Activated CD8-positive, alpha-beta memory T cell treated with anti-CD3 and anti-CD28 coated beads, Interleukin-2, amount 50 U/mL, for 24 hours (primary cell): ENCODE results near the gene FER.
"Not testable (repeated sequence)": the region's sequence is repeated elsewhere in the genome, so short reads cannot be mapped to it uniquely, and the experiment has no call there.

ENCODE experiments used
- DNase-seq: peaks from one replicate; pipeline ENCODE4 v3.0.0-alpha.2; 2020; ENCODE audit errors: extremely low read depth

Gene FER

DNA sequence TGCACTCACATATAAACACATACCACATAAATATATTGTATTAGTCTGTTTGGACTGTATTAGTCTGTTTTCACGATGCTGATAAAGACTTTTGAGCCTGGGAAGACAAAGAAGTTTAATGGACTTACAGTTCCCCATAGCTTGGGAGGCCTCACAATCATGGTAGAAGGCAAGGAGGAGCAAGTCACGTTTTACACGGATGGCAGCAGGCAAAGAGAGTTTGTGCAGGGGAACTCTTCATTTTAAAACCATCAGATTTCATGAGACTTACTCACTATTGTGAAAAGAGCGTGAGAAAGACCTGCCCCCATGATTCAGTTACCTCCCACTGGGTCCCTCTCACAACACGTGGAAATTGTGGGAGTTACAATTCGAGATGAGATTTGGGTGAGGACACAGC lies 133.4 kb downstream of the FER start:
- no peak for DNase-seq

GRCh38 chr5:108884736-108885135 lies 137.0 kb downstream of the FER start:
- DNase-seq, result no peak

- DNase-seq, result no peak
Measured at GRCh38 chr5:108898257-108898656, 150.6 kb downstream of the FER start.

GRCh38 chr5:108898707-108899106 lies 151.0 kb downstream of the FER start:
- no peak for DNase-seq

DNA sequence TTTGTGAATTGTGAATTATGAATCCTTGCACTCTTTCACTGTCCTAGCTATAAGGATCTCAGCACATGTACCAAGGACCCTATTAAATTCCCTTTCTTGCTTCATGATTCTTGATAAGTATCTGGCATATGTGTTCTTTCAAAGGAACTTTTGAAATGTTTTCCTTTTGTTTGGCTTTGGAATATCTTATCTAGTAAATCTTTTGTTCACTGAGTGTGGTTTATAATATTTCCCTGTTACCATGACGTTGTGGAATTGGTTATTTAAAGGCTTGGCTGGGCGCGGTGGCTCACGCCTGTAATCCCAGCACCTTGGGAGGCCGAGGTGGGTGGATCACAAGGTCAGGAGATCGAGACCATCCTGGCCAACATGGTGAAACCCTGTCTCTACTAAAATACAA lies 151.5 kb downstream of the FER start:
- not testable (repeated sequence) for DNase-seq

GRCh38 chr5:108900668-108901067 lies 153.0 kb downstream of the FER start:
- no peak for DNase-seq

DNA sequence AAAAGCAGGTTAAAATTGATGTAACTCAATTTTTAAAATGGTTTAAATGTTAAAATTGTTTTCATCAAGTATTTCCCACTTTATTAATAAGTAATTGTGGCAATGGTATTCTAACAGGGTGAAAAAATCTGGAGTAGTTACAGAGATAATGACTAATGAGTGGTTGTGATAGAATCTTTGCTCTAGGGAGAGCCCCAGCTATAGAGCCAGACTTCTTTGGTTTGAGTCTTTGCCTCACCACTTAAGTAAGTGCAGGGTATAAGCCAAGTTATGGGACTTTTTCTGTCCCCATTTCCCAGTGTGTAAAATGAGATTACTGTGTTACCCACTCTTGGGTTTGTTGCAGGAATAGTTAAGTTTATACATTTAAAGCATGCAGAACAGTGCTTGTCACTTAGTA lies 158.1 kb downstream of the FER start:
- DNase-seq, result no peak

DNA sequence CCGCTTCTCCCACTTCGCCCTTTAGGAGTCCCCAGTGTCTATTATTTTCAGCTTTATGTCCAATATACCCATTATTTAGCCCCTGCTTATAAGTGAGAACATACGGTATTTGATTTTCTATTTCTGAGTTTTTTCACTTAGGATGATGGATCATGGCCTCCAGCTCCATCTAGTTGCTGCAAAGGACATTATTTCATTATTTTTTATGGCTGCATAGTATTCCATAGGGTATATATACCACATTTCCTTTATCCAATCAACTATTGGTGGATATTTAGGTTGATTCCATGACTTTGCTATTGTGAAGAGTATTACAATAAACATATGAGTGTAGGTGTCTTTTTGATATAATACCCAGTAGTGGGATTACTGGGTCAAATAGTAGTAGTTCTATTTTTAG lies 162.9 kb downstream of the FER start:
- no peak for DNase-seq

DNA sequence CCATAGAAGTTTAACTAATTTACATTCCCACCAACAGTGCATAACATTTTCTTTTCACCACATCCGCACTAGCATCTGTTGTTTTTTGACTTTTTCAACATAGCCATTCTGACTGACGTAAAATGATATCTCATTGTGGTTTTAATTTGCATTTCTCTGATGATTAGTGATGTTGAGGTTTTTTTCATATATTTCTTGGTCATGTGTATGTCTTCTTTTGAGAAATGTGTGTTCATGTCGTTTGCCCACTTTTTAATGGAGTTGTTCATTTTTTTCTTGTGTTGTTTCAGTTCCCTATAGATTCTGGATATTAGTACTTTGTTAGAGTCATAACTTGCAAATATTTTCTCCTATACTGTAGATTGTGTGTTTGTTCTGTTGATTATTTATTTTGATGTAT lies 163.4 kb downstream of the FER start:
- no peak for DNase-seq

GRCh38 chr5:108917596-108917995 lies 169.9 kb downstream of the FER start:
- no peak for DNase-seq

GRCh38 chr5:108919591-108920326 lies 172.1 kb downstream of the FER start:
- no peak for DNase-seq

- DNase-seq, result no peak
Measured at GRCh38 chr5:108924457-108924961, 176.8 kb downstream of the FER start.

DNA sequence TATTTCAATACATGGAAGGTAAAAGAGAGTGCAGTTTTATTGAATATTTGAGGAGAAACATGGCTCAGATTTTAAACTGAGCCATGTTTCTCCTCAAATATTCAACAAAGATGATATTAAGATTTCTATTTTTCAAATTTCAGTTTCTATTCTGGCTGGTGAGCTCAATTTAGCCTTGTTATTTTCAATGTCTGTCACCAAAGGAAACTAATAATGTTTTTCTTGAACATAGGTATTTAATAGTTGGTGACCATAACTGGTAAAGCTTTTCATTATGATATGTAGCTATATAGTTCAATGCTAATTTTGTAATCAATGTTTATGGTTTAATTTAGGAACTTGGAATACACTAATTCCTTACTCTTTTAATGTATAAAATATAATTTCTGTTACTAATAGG lies 177.4 kb downstream of the FER start:
- no peak for DNase-seq

DNA sequence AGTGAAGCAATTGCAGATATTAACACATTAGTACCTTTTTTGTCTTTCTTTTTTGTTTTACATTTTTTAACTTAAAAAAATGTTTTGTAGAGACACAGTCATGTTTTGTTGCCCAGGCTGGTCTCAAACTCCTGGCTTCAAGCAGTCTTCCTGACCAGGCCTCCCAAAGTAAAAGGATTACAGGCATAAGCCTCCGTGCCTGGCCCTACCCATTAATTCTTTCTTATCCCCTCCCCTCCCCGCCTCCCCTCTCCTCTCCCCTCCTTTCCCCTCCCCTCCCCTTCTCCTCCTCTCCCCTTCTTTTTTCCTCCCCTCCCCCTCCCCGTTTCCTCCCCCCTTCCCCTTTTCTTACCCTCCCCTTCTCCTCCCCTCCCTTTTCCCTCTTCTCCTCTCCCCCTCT lies 182.4 kb downstream of the FER start:
- no peak for DNase-seq

DNA sequence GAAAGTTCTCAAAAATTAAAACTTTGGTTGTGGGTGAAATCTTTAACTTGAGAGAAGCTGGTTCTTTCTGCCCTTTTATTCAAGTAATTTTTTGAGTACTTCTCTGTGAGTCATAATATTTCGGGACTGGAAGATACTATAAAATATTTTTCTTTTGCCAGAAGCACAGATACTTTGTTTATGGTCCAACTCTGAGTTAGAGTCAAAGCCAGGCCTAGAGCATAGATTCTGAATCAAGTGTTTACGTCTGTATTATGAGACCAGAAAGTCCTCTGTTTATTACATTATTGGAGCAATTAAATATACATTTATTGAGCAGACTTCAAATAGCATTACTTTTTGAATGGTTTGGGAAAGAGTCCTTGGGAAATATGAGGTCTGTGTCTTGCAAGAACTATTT lies 187.9 kb downstream of the FER start:
- DNase-seq, result no peak

DNA sequence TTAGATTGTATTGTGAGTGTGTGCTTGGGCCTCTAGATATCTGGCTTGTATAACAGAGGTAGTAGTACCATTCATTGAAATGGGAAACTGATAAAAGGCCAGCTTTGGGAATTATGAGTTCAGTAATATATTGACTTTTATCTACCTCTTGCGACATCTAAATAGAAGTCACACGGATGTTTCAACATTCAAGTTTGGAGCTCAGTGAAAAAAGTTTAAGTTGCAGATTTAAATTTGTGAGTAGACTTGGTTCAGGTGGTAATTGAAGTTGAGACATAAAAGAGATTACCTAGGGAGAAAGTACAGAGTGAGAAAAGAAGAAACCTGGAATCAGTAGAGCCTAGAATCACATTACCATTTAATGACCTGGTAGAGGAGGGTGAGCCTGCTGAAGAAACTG lies 189.5 kb downstream of the FER start:
- DNase-seq, result no peak

GRCh38 chr5:108940506-108940905 lies 192.8 kb downstream of the FER start:
- DNase-seq, result no peak

DNA sequence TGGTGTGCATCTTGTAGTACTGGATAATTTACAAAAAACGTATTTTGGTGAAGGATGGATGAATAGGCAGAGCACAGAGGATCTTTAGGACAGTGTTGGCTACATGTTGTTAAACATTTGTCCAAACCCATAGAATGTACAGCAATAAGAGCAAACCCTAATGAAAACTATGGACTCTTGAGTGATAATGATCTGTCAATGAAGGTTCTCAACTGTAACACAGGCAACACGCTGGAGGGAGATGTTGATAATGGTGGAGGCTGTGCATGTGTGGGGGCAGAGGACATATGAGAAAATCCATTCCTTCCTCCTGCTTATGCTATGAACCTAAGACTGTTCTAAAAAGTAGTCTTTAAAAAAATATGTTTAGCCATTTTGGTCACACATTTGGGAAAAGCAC lies 194.0 kb downstream of the FER start:
- DNase-seq, result no peak

DNA sequence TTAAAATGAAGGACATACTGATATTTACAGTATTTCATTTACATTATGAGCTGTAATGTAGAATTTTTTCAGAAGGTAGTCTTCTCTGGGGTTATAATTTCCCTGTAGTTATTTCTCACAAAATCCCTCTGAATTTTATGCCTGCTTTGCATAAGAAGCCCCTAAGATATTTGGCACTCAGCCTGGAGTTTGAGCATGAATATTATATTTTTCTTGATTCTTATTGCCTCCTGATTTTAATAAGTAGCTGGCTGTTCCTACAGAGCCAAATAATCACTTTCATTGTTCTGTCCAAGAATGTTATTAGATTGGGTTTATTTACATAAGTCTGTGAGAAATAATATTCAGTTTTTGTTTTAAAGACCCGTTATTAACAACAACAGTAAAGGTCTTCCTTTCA lies 195.0 kb downstream of the FER start:
- no peak for DNase-seq

GRCh38 chr5:108945094-108945493 lies 197.4 kb downstream of the FER start:
- no peak for DNase-seq

DNA sequence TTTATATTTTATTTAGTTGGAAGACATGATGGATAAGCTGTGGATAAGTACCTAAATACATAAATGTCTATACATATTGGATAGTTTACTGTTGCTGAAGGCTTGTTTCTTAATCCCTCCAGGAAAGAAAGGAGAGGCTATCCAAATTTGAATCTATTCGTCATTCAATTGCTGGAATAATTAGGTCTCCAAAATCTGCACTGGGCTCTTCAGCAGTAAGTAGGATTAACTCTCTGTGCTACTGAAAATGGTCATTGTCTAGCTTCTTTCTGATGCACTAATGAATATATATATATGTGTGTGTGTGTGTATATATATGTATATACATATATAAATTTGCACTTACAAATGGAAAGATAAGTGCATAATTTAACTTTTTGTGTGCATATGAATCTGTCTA lies 198.3 kb downstream of the FER start:
- no peak for DNase-seq

- no peak for DNase-seq
Measured at GRCh38 chr5:108947164-108947563, 199.5 kb downstream of the FER start.

DNA sequence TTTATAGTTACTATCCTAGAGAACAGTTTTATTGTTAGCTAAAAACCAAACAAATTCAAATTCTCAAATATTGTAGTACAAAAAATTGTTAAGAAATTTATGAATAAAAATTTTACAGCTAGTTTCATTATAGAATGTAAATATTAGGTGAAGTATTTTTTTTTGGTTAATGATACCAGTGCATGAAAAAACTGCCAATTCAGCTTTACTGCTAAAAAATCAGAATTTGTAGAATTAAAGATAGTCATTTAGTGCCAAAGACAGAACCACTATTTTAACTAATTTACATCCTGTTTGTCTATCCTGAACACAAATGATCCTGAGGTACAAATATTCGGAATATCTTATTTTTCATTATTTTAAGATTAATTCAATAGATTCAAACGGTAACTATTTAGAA lies 202.6 kb downstream of the FER start:
- no peak for DNase-seq

- DNase-seq, result no peak
Measured at GRCh38 chr5:108953940-108954339, 206.2 kb downstream of the FER start.
